GM18526 (cell line): ENCODE measurements around the gene ZBTB34.

Source experiments
- POLR2A ChIP-seq: IDR thresholded peaks from 3 replicates; pipeline ENCODE4 v1.6.1; 2011; ENCODE audit not compliant: insufficient read length; ENCODE audit errors: extremely low read depth

ZBTB34 gene

DNA sequence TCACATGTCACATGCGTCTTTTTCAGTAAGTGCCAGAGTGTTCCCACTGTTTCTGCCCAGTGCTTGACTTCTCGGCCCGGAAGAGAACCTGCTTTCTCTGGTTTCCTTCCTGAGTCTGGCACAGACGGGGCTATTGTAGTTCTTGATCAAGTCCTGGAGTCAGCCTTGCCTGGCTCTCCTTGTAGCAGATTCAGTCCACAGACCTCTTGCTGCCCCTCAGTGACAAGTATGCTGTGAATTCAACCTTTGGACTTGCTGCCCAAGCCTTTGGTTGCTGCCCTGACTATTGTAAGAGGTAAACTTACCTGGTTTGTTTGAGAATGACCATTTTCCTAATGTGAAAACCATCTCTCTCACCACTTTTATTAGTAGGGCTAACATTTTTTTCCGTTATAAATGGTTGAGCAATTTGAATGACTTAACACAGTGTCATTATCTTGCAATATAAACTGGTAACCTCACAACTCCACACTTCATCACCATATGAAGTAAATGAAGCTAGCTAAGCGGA is 24.7 kb downstream of the ZBTB34 start:
- no peak for TF ChIP-seq POLR2A

DNA sequence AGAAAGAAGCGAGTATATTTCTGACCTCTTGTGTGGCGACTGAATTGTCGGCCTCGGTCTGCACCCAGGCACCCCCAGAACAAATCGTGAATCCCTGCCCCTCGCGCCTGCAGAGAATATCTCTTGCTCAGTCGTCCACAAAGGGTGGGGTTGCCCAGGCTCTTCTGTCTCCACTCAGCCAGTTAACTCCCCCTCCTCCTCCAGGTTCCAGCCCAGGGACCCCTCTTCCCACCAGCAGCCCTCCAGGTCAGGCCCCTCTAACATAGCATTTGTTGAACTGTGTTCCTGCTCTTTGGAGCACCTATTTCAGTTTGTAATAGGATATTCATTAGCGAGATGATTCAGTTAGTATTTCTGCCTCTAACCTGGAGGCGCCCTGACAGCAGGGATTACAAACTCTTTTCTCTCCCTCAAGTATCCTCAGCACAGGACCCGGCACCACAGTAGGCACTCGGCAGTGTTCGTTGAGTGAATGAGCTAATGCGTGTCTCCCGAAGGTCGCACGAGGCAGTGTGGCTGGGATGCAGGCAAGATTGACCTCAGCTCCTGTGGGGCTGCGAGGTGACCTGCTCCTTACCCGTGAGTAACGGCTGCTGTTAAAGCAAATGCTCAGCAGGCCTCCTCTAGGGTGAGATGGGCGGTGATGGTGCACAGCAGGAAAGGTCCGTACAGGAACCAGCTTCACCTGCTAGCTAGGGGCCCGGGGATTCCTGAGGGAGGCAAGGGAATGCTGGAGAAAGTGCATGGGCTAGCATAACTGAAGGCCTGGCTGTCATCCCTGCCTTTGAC is 25.8 kb downstream of the ZBTB34 start:
- no peak for TF ChIP-seq POLR2A

DNA sequence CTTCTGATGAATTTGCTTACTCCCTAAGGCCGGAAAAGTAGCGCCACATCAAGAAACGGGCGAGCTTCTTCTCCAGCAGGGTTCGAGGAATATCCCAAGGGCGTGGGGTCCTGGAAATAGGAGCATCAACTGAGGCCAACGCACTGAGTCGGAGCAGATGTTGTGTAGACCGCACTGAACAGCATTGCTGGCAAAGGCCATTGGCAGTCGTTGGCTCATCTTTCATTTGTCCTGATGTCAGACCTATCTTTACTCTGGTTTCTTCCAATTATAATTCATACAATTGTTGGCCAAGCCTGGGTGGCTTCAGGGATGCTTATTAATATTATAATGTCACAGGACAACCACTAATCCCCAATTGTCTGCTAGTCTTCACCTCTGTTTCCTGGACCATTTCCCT is 26.5 kb downstream of the ZBTB34 start:
- no peak for TF ChIP-seq POLR2A

DNA sequence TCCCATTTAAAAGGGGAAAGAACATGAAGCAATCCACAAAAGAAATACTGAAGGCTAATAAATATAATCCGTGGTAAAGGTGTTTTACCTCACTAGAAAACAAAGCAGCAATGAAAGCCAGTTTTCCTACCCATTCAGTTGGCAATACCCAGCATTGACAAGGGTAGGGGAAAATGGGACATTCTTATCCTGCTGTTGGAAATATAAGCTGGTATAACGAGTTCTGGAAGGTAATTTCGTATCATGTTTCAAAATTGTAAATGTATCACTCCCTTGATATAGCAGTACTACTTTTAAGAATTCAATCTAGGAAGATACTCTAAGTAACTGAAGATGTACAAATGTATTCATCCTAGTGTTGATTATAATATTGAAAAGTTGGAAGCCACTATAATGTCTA is 31.2 kb downstream of the ZBTB34 start:
- no peak for TF ChIP-seq POLR2A

DNA sequence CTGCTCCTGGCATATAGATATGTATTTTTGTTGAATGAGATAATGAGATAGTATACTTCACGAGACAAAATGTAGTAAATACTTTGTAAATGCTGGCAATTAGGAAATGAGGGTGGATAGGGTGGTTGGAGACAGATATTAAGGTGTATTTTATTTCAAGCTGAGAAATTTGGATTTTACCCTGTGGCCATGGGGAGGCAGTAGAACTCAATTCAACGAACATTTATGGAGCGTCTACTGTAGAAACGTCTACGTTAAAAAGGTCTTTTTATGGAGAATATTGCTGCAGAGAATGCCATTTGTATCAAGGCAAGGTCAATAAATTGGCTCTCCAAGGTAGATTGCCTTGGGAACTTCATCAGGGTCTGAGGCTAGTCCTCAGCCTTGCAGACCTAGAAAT is 32.6 kb downstream of the ZBTB34 start:
- no peak for TF ChIP-seq POLR2A

DNA sequence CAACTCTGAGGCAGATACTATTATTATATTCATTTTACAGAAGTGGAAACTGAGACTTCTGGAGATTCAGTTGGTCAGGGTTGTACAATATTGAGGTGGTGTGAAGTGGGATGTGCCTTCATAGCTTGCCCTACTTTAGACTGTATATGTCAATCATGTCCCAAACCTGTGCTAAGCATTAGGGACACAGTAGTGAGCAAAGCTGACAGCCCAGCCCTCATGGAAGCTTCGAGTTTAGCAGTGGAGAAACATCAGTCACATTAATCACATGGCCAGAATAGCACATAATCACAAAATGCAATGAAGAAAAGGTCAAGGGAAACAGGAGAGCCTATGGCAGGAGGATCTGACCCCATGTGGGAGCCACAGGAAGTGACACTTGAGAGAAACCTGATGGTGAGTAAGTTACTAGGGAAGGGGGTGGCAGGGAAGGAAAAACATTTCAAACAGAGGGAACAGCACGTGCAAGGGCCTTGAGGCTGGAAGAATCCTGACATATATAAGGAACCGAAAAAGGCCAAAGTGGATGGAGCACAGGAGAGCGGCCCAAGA is 33.7 kb downstream of the ZBTB34 start:
- no peak for TF ChIP-seq POLR2A

DNA sequence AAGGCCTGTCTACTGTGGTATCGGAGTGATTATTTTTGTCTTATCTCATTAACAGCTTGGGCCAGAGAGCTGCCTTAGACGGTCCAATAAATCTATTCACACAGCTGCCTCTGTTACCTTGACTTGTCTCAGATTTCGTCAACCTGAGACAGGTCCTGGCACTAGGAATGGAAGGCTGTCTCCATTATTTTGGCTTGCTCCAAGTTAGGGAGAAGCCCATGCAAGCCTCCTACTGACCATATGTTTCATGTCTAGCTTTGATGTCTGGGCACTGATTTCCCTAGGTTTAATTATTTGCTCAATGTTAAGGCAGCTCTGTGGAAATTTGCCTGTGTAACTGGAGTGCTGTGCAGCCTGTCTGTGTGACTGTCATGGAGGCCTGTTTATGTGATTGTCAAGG is 41.8 kb downstream of the ZBTB34 start:
- TF ChIP-seq POLR2A, result no peak

DNA sequence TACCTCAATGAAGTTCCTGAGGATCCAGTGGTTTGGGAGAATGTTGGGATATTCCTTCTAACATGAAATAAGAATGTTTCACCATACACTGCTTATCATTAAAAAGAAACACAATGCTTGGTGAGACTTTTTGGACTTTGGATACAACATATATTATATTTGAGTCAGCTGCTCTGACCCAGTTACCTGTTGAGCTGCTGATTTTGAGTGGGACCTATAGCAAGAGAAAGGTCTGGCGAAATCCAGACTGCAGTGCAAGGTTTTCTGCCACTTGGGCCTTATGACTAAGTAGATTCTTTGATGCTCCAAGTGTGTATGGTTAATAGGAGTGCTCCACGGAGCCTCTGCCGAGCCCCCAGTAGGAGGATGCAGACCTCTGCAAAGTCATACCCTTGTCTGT is 44.1 kb downstream of the ZBTB34 start:
- TF ChIP-seq POLR2A, result no peak

DNA sequence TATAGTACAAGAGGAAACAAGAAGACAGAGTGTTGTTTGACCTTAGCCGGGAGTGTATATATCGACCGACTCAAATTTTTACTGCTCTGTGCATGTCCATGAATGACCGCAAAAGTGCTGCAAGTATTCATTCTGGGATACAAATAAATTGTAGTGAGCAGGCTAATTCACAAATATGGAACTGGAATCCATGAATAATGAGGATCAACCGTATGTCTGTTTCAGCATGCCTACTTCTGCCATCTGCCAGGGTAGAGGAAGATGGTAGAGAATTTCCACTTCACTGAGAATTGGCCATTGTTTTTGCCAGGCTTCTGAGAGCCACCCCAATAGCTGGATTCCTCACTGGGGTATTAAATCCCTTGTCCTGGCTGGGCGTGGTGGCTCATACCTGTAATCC is 45.7 kb downstream of the ZBTB34 start:
- no peak for TF ChIP-seq POLR2A

DNA sequence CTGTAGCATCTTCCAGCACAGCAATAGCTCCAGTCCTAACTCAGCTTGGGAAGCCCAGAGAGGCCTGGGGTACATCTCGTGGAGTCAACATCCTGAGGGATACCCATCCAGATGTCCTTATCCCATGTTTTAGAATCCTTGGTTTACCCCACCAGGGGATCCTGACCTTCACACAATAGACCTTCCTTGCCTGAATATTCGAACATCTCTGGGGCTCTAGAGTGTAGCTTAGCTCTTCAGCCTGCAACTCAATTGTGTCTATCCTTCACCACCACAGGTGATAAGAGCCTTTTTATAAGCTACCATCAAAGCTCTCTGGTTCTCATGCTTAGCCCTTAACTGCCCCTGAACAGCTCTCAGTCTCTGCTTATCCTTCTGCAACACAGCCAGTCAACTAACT is 46.6 kb downstream of the ZBTB34 start:
- no peak for TF ChIP-seq POLR2A

DNA sequence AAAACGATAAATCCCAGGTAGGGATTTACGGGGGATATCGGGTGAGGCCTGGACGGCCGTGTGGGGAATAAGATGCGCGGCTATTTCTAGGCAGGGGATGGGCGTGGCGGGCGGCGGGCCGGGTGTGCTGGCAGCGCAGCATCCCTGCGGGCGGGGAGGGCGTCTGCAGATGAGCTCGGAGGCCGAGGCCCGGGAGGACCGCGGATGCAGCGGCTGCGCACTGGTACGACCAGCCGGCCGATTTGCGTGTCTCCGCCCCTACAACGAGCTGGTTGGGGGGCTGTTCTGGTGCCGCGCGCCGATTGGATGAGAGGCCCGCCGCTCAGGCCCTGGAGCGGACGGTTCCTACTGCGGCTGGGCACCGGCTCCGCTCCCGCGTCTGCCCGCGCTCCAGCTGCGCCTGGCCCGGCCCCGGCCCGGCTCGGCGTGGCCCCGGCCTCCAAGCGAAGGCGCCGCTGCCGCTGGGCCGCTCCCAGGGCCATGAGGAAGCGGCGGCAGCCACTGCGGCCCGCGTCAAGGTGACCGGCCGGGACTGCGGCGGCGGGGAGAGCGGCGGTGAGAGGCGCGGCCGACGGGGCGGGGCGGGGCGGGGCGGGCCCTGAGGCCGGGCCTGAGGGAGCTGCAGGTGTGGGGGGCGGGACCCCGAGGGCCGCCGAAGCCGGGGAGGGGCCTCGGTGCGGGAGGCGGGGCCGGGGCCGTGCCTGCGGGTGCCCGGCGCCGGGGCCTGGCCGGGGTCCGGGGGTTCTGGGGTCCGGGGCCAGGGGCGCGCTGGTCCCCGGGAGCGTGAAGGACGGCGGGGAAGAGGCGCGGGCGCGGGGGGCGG is 54.2 kb downstream of the ZBTB34 start, which contains the start of gene RALGPS1:
Gene RALGPS1 (plus strand): TSS at position 325 of the 823 bp plus-strand sequence. CDS start 47,508 bp downstream, outside the sequence.
- TF ChIP-seq POLR2A, result no peak

DNA sequence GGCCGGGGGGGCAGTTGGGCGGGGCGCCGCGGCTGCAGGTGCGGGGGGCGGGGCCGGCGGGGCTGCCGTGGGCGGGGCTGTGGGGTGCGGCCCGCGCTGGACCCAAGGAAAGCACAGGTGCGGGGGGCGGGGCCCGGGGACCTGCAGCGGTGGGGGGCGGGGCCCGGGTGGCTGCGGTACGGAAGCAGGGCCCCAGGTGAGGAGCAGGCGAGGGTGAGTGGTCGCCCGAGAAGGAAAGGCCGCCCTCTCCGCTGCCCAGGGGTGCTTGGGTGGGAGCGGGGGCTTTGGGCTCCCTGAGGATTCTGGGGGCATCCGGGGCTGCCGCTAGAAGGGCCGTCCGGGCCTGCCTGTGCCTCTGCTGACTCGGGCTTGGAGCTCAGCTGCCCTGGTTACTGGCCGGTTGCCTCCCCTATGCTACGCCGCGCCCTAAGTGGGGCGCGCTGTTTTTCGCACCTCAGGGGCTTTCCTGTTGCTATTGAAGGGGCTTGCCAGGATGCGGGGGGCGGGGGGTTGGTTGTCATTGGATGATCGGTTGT is 54.9 kb downstream of the ZBTB34 start:
- TF ChIP-seq POLR2A, result no peak

DNA sequence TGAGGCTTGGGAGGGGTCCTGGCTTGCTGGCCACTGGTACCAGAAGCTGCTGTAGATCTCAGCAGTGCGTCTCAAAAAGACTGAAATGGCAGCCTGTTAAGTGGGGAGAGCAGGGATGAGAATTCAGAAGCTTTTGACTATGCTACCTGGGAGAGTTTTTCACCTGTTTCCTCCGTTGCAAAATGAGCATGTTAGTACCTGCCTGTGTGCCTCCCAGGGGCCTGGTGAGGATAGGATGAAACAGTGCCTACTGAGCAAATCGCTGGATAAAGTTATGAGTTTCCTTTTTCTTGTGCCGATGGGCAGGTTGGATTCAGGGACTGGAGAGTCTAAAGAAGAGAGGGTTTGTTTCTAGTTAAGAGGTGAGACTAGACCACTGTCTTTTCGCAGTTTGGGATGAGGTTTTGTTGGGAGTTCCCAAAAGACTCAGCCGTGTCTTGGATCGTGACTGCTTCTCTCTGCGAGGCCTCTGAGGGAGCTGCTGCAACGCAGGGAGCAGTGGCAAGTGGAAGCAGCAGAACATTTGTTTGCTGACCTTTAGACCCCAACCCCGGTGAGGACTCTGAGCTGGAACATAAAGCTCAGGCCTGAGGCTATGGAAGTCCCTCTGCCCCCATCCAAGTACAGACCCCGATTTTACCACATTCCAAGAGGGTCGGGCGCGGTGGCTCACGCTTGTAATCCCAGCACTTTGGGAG is 55.6 kb downstream of the ZBTB34 start:
- TF ChIP-seq POLR2A, result no peak

DNA sequence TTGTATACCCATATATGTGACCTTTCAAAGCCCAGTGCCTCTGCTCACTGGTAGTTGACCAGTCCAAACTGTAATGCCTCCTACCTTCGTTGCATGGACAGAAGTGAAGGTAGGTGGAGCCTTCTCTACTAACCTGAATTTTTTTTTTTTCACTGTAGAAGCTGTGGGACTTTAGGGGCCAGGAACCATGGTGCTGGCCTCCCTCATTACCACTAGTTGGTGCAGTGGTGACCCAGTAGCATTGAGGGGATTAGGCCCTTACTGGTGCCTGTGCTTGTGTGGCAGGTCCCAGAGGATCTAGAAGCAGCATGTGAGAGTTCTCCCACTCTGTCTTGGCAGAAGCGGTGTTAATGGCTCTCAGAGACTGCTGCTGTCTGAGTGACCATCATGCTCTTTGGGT is 56.5 kb downstream of the ZBTB34 start:
- no peak for TF ChIP-seq POLR2A

DNA sequence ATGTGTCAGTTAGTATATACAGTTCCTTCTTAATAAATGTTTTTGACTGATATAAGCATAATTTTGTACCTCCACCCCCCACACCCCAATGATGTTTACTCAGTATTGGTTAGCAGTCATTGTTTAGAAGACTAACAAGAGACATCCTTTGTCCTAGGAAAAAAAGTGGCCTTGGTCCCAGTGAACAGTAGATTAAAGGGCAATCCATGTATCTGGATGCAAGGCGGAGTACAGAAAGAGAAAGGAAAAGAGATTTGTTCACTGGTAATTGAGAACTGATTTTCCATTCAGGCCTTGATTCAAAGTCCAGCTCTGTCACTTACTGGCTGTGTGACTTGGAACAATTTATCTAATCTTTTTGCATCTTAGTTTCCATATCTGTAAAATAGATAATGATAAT is 58.8 kb downstream of the ZBTB34 start:
- no peak for TF ChIP-seq POLR2A

DNA sequence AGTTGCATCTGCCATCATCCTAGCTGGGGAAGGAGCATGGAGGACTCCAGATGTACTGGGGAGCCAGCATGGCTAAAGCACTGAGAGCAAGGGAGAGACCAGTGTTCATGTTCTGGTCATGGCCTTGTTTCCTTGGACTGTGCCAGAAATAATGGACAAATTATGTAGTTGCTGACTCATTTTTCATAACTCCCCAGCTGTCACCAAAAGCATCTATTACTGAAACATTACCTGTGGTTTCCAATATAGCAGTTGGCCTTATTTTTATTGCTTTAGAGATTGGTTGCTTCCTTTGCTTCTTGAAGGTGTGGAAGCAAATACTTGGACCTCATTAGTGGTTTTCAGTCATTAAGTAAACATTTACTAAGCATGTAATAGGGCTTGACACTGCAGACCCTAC is 65.4 kb downstream of the ZBTB34 start:
- no peak for TF ChIP-seq POLR2A

DNA sequence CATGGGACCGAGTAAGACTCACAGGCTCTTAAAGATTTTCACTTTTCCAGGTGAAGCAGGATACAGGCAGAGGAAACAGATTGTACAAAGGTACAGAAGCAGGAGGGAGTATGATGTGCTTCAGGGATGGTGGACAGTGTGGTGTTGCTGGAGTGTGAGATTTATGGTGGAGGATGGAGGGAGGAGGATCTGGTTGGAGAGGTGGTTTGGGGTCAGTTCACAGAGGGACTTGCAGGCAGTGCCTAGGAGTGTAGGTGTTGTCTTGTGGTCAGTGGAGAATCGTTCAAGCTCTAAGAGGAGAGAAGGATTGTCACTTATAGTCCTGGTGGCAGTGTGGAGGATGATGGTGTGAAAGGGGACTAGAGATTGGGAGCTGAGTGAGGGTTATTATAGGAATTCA is 65.9 kb downstream of the ZBTB34 start:
- TF ChIP-seq POLR2A, result no peak
